HT-29 (cell line): ENCODE measurements around the gene TWIST2. TPM values are rescaled to one million over a fixed set of nuclear protein-coding genes. Genes with fewer than 3 reads are reported as not detected.

ENCODE experiments used
- DNase-seq: peaks from one replicate; pipeline ENCODE4 v3.0.0-alpha.2; 2015; ENCODE audit warnings: low spot score
- total RNA-seq: library from RNA; depleted of rRNA; stranded (reverse); fragments of >200 nt; shearing (Covaris generic); gene quantifications from 2 replicates; pipeline ENCODE4 v1.2.3, GENCODE V29; 2014

The TWIST2 gene
- total RNA-seq, 1 experiment from 2014 or later, result not detected

- DNase-seq, result no peak
Measured at GRCh38 chr2:238838786-238839327, 9.0 kb upstream of the TWIST2 start.

GRCh38 chr2:238839428-238839827, 8.5 kb upstream of the TWIST2 start:
- DNase-seq, result no peak

- no peak for DNase-seq
Measured at GRCh38 chr2:238841542-238842164, 6.2 kb upstream of the TWIST2 start.

DNA sequence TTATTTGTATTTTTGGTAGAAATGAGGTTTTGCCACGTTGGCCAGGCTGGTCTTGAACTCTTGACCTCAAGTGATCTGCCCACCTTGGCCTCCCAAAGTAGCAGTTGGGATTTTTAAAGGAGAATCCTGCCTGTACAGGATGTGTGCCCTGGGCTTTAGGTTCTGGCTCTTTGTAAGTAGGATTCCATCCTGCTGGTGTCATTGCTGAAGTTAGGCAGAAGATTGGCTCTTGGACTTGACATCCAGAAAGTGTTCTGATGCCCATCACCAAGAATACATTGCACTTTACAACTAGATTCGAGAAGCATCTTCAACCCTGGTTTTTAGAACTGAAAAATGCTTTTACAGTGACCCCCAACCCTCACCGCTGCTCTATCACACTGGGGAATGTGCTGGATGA, 4.4 kb upstream of the TWIST2 start:
- no peak for DNase-seq

DNA sequence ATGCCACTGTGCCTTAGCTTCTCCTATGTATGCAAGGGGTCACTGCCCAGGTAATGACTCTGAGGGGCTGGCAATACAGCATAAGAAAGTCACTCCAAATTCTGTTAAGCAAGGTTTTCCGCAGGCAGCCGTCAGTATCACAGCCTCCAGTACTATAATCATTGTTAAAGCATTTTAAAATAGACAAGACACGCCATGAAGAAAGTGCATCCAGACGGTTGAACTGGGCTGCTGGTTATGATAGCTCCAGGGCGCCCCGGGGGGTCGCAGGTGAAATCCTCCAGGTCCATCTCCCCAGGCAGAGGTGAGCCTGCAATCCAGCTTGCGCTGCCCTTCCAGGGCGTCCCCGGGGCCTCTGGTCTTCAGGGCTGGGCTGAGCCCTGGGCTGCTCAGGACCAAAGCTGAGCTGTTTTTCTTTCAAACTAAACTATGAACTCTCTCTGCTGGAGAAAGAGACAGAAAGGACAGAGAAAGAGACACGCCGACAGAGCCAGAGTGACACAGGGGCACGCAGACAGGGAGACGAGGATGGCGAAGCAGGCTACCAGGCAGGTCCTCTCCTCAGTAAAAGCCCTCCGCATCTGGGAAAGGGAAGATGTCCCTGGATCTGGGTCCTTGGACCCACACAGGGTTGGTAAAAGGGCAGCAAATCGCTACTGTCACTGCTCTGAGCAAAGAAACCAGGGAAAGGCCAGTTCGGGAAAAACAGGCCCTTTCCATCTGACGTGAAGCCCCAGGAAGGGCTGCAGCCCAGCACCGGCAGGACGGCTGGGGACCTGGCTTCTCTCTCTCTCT, 2.1 kb upstream of the TWIST2 start:
- DNase-seq, result no peak

DNA sequence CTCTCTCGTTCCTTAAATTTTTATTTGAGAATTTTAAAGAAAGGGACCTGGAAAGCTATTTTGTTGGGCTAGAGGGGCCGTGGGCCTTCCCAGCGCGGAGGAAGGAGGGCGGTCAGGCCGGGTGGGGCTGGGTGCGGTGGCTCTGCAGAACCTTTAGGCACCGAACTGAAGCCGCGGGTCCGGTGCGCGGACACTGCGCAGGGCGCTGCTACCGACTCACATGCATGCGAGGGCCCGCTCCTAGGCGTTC, 1.6 kb upstream of the TWIST2 start:
- DNase-seq, result no peak

DNA sequence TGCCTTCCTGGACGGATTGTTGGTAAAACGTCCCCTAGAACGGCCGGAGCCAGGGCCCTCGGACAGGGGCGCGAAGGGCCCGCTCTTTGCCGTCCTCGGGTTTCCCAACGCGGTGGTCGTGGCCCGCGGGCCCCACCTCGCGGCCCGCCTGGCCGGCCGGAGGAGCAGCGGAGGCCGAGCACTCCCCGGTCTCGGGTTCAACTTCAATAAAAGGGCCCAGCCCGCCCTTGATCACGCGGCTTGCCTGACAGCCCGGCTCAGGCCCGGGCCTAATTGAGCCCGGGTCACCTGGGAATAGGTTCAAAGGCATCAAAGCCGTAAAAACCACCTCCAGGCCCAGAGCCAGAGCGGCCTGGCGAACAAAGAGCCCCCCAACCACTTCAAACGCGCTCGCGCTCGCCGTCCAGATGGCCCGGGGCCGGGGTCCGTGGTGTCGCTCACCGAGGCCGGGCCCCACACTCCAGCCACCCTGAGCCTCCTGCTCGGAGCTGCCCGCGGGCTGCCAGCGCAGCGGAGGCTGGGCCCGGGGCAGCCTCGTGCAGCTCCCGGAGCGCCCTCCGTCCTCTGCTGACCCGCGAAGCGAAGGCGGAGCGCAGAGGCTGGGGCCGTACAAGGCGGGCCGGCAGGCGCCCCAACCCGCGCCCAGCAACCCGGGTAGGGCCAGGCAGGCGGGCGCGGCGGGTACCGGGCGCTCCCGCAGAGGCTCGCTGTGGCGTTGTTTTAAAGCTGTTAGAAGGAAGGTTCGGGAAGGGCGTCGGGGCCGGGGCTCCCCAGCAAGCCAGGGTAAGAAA, 1.1 kb upstream of the TWIST2 start:
- no peak for DNase-seq

GRCh38 chr2:238847419-238847801, 475 bp upstream of the TWIST2 start:
- DNase-seq, result no peak

- DNase-seq, result no peak
Measured at GRCh38 chr2:238848691-238848975, 748 bp downstream of the TWIST2 start.

- no peak for DNase-seq
Measured at GRCh38 chr2:238848976-238849853, 1.3 kb downstream of the TWIST2 start.

DNA sequence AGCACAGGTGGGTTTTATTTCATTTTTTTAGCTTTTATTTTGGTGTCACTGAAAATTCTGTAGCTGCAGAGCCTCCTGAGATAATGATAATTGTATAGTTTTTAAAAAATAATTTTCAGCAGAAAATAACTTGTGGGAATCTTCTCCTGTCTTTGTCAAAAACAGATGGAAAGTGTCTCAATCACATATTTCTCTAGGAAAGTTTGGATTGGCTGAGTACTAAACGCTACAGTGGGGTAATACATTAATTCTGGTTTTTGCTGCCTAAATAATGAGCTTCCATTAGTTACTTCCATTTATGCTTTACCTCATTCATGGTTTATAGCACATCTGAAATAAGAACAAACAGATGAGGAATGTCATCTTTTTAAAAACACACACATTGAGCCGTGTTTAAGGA, 2.2 kb downstream of the TWIST2 start:
- DNase-seq, result no peak

DNA sequence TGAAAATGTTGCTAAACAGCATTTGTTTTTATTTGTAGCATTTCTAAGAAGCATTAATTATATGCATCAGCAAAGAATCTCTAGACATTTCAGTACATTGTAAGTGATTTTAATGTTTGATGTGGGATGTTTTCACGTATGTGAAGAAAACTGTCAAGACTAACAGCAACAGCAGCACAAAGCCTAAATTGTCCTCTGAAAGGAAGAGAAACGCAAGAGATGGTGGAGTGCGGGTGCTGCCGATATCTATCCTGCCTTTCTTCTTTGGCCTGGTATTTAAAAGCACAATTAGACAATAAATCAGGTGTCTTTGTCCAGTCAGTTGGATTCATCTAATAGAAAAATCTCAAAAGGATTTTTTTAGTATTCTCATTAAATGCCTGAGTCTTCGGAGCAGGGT, 3.1 kb downstream of the TWIST2 start:
- DNase-seq, result no peak

DNA sequence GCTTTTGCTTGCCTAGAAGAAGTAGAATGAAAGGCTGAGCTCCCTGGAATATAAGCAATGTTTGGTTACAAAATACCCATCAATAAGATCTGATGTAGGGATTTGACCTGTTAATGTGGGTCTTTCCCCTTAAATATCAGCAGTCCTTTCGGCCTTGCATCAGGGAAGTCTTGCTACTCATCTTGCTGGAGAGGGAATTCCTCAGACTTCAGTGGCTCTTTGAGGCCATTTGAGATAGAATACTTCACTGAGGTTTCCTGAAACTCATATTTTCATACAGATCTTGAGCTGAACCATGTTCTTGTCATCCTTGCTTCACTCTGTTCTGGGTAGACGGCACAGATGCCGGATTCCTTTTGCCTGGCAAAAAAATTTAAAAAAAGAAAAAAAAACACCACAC, 3.9 kb downstream of the TWIST2 start:
- no peak for DNase-seq

GRCh38 chr2:238852206-238852869, 4.5 kb downstream of the TWIST2 start:
- no peak for DNase-seq

GRCh38 chr2:238853218-238853617, 5.3 kb downstream of the TWIST2 start:
- DNase-seq, result no peak

- no peak for DNase-seq
Measured at GRCh38 chr2:238853721-238854120, 5.8 kb downstream of the TWIST2 start.

GRCh38 chr2:238854246-238854645, 6.4 kb downstream of the TWIST2 start:
- no peak for DNase-seq

- no peak for DNase-seq
Measured at GRCh38 chr2:238854699-238855229, 6.9 kb downstream of the TWIST2 start.

- no peak for DNase-seq
Measured at GRCh38 chr2:238855299-238855698, 7.4 kb downstream of the TWIST2 start.

DNA sequence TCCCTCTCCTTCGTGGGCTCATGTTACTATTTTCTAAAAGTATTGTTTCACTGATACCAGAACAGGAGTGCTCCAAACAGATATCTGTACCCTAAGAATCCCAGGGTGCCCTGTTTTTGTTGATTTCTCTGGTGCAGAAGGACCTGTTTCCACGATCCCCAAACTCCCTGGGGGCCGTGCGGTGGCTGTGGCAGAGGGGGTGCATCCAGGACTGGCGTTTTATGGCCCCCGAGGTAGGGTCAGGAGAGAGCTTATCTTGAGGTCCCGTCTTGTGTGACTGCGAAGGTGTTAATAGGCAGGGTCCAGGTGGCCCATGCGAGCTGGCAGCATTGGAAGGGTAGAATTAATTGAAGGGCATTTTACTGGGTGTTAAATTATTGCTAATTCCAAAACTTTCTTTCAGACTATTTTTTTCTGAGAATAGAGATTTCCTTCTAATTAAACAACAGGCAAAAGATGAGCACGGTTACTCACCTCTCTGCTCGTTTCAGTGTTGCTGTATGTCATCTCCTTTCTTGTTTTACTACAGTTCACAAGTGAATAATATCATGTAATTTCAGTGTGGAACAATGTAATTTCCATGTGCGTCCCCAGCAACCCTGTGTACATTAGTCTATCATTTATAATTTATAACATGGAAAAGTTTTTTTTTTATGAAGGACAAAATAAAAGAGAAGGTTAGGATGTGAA, 8.2 kb downstream of the TWIST2 start:
- no peak for DNase-seq
